Suprapubic skin (tissue), 4 donors: ENCODE measurements around the gene SCCPDH. TPM values are rescaled to one million over a fixed set of nuclear protein-coding genes. Genes with fewer than 3 reads are reported as not detected.
A peak's percentile ranks its signal among the peaks of the same experiment; 100 is the strongest.
"Not testable (repeated sequence)": the region's sequence is repeated elsewhere in the genome, so short reads cannot be mapped to it uniquely, and the experiment has no call there.

Experiments
- DNase-seq, 2 donors: peaks; one replicate each; pipeline ENCODE4 v3.0.0-alpha.2; 2019; ENCODE audit warnings: low spot score in 2 of 2
- H3K27ac ChIP-seq: fragments of 200-600 bp; sonication (generic); one replicate; pipeline ENCODE4 v1.5.1; 2019
- H3K27me3 ChIP-seq: fragments of 200-600 bp; sonication (generic); one replicate; pipeline ENCODE4 v1.5.1; 2019
- H3K36me3 ChIP-seq: fragments of 200-600 bp; sonication (generic); one replicate; pipeline ENCODE4 v1.5.1; 2019
- H3K4me1 ChIP-seq: fragments of 200-600 bp; sonication (generic); one replicate; pipeline ENCODE4 v1.5.1; 2019
- H3K4me3 ChIP-seq: fragments of 200-600 bp; sonication (generic); one replicate; pipeline ENCODE4 v1.5.1; 2019; ENCODE audit warnings: mild to moderate bottlenecking
- H3K9me3 ChIP-seq: fragments of 200-600 bp; sonication (generic); one replicate; pipeline ENCODE4 v1.5.1; 2019
- EP300 ChIP-seq: sonication (generic); formaldehyde crosslinking; IDR thresholded peaks from one replicate; pipeline ENCODE4 v1.6.1; 2017; ENCODE audit warnings: antibody characterized with exemption
- POLR2A ChIP-seq, 2 donors: fragments of 450-650 bp; IDR thresholded peaks; one replicate each; pipeline ENCODE4 v1.6.1; 2017; ENCODE audit warnings: antibody characterized with exemption in 2 of 2, mild to moderate bottlenecking in 2 of 2, moderate library complexity in 2 of 2
- POLR2AphosphoS5 ChIP-seq, 3 donors: sonication (generic); formaldehyde crosslinking; IDR thresholded peaks; one replicate each; pipeline ENCODE4 v1.6.1; 2017; ENCODE audit warnings: antibody characterized with exemption in 3 of 3
- WGBS: methylation state at CpG from one replicate; pipeline ENCODE4 v1.1.5; 2018; 5-methylcytosine and 5-hydroxymethylcytosine counted together
- total RNA-seq, 4 donors: library from RNA; depleted of rRNA; stranded (reverse); fragments of >200 nt; gene quantifications; one replicate each; pipeline ENCODE4 v1.1.0, GENCODE V29; 2016
- TF ChIP-seq, protein P1 (sequence below), 2 donors: fragments of 200-600 bp in 1 of 2; fragments of 450-650 bp in 1 of 2; sonication (generic) in 1 of 2; IDR thresholded peaks; one replicate each; pipeline ENCODE4 v1.5.1; 2016 to 2019; ENCODE audit warnings: antibody characterized with exemption in 2 of 2, mild to moderate bottlenecking in 1 of 2, moderate library complexity in 1 of 2

The SCCPDH gene
- total RNA-seq, 4 donors from 2014 or later: 4.0 to 11.2 (median 10.0) TPM

DNA sequence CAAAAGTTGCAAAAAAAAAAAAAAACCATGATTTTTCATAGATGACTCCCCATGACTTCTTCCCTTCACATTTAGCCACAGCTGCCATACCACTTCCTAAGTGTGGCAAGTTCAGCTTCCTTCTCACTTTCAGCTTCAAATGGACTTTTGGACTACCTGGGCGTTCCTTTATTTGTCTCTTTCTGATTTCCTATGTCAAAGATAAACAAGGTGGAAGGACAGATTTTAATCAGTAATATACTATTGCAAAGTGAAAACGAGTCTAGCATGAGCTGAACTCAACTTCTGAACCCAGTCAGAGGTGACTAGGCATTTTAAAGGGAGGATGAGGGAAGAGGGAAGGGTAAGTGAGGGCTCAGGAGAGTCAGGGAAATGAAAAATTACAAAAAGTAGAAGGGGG, 14.4 kb upstream of the SCCPDH start:
- Histone ChIP-seq H3K27ac (no peak overlapping the region), H3K4me3 (no peak overlapping the region), H3K36me3 (no peaks in the 10 kb centered on the region), H3K4me1 (peaks cover 3% of the 10 kb centered on the region), H3K9me3 (no peaks in the 10 kb centered on the region), H3K27me3 (no peaks in the 10 kb centered on the region)
- no peak for DNase-seq
- TF ChIP-seq, protein P1, sequence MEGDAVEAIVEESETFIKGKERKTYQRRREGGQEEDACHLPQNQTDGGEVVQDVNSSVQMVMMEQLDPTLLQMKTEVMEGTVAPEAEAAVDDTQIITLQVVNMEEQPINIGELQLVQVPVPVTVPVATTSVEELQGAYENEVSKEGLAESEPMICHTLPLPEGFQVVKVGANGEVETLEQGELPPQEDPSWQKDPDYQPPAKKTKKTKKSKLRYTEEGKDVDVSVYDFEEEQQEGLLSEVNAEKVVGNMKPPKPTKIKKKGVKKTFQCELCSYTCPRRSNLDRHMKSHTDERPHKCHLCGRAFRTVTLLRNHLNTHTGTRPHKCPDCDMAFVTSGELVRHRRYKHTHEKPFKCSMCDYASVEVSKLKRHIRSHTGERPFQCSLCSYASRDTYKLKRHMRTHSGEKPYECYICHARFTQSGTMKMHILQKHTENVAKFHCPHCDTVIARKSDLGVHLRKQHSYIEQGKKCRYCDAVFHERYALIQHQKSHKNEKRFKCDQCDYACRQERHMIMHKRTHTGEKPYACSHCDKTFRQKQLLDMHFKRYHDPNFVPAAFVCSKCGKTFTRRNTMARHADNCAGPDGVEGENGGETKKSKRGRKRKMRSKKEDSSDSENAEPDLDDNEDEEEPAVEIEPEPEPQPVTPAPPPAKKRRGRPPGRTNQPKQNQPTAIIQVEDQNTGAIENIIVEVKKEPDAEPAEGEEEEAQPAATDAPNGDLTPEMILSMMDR (IDR thresholded peaks at IDR 0.05): no peak
- TF ChIP-seq POLR2AphosphoS5 (IDR thresholded peaks at IDR 0.05) (no peak), POLR2A (IDR thresholded peaks at IDR 0.05) (no peak), EP300 (no peak)
- 64% methylated on average over 2 of the region's 2 CpGs for WGBS

DNA sequence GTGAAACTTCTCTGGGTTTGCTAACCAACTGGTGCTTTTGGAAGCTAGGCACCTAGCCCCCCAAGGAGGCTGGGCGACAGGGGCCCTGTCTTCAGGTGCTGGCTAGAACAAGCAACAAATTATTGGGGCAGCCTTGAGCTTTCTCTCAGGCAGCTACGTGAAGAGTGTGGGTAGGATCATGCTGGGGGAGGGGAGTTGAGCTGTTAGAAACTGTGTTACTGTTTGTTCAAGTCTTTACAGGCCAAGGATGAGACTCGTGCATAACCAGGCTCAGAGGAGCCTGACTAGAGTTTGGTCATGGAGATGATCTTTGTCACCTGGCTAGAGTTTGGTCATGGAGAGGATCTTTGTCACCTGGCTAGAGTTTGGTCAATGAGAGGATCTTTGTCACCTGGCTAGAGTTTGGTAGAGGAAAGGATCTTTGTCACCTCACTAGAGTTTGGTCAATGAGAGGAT, 12.6 kb upstream of the SCCPDH start:
- H3K27me3 ChIP-seq: no peaks in the 10 kb centered on the region
- H3K4me1 ChIP-seq: no peaks in the 10 kb centered on the region
- no peak for TF ChIP-seq POLR2A (IDR thresholded peaks at IDR 0.05)
- TF ChIP-seq, protein P1 (IDR thresholded peaks at IDR 0.05): no peak
- no peak for TF ChIP-seq EP300
- no peak for TF ChIP-seq POLR2AphosphoS5 (IDR thresholded peaks at IDR 0.05)
- no peaks in the 10 kb centered on the region for H3K36me3 ChIP-seq
- WGBS: 68% methylated on average over 3 of the region's 3 CpGs
- DNase-seq: no peak
- no peak overlapping the region for H3K4me3 ChIP-seq
- H3K9me3 ChIP-seq: no peaks in the 10 kb centered on the region
- H3K27ac ChIP-seq: no peak overlapping the region

DNA sequence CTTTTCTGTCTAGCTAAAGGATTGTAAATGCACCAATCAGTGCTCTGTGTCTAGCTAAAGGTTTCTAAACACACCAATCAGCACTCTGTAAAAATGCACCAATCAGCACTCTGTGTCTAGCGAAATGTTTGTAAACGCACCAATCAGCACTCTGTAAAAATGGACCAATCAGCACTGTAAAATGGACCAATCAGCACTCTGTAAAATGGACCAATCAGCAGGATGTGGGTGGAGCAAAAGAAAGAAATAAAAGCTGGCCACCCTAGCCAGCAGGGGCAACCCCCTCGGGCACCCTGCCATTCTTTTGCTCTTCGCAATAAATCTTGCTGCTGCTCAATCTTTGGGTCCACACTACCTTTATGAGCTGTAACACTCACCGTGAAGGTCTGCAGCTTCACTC, 11.8 kb upstream of the SCCPDH start:
- not testable (repeated sequence) for H3K4me3 ChIP-seq, H3K4me1 ChIP-seq, H3K27ac ChIP-seq, H3K36me3 ChIP-seq, DNase-seq, H3K9me3 ChIP-seq, H3K27me3 ChIP-seq
- 94% methylated on average over 5 of the region's 5 CpGs for WGBS

DNA sequence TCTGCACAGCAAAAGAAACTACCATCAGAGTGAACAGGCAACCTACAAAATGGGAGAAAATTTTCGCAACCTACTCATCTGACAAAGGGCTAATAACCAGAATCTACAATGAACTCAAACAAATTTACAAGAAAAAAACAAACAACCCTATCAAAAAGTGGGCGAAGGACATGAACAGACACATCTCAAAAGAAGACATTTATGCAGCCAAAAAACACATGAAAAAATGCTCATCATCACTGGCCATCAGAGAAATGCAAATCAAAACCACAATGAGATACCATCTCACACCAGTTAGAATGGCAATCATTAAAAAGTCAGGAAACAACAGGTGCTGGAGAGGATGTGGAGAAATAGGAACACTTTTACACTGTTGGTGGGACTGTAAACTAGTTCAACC, 4.8 kb upstream of the SCCPDH start:
- no CpG with 5 or more reads among the region's 2 CpGs for WGBS

DNA sequence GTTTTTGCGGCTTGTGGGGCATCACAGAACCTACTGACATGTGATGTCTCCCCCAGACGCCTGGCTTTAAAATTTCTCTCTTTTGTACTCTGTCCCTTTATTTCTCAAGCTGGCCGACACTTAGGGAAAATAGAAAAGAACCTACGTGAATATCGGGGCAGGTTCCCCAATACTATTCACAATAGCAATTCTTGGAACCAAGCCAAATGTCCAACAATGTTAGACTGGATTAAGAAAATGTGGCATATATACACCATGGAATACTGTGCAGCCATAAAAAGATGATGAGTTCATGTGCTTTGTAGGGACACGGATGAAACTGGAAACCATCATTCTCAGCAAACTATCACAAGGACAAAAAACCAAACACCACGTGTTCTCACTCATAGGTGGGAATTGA, 3.4 kb upstream of the SCCPDH start:
- peaks cover 10% of the 10 kb centered on the region for H3K4me1 ChIP-seq
- WGBS: 90% methylated on average over 7 of the region's 7 CpGs
- not testable (repeated sequence) for H3K36me3 ChIP-seq, H3K4me3 ChIP-seq, DNase-seq, H3K27ac ChIP-seq, H3K27me3 ChIP-seq, H3K9me3 ChIP-seq

More for the DNA sequence above, 4.8 kb upstream of the SCCPDH start:
- H3K4me1 ChIP-seq, DNase-seq, H3K4me3 ChIP-seq, H3K27me3 ChIP-seq, H3K27ac ChIP-seq, H3K36me3 ChIP-seq, H3K9me3 ChIP-seq: not testable (repeated sequence)

DNA sequence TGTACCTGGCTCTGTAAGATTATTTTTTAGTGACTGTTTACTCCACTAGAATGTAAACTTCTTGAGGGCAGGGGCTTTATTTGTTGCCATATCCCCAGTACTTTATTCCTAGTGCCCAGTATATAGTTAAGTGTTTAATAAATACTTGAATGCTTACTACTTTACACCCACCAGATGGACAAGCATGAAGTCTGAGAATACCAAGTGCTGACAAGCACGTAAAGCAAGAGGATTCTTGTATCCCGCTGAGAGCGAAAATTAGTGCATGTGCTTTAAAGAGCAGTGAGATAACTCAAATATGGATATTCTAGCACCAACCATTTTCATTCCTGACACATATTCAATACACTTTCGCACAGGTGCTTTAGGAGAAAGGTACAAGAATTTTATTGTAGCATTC, 1.5 kb upstream of the SCCPDH start:
- 73% methylated on average over 4 of the region's 4 CpGs for WGBS
- H3K27me3 ChIP-seq: no peaks in the 10 kb centered on the region
- H3K9me3 ChIP-seq: no peaks in the 10 kb centered on the region

DNA sequence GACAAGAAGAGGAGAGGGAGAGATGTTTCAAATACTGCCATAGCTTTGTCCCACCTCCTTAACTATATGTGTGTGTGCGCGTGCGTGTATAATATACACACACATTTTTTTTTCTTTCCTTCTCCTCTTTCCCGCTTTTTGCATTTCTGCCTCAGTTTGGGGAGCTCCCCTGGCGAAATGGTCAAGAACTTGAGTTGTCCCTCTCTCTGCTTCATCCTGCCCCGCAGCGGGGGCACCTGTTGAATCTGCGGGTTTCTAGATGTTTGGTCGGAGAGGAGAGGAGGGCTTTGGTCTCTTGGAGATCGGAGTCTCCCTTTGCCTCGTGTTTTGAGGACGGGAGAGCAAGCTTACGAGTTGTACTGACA, 504 bp downstream of the SCCPDH start:
- no peak for TF ChIP-seq EP300
- no peak for TF ChIP-seq POLR2A (IDR thresholded peaks at IDR 0.05)
- no peak for TF ChIP-seq POLR2AphosphoS5 (IDR thresholded peaks at IDR 0.05)
- TF ChIP-seq, protein P1 (IDR thresholded peaks at IDR 0.05): no peak
- Histone ChIP-seq H3K4me3 (peak overlapping the region; percentile 89), H3K9me3 (no peaks in the 10 kb centered on the region), H3K36me3 (peaks cover 16% of the 10 kb centered on the region), H3K27me3 (no peaks in the 10 kb centered on the region), H3K4me1 (peaks cover 10% of the 10 kb centered on the region), H3K27ac (peak overlapping the region; percentile 87)
- no peak for DNase-seq
- WGBS: 5% methylated on average over 13 of the region's 13 CpGs

More for the DNA sequence above, 1.5 kb upstream of the SCCPDH start:
- no peak overlapping the region for H3K4me3 ChIP-seq
- peaks cover 10% of the 10 kb centered on the region for H3K4me1 ChIP-seq
- peaks cover 5% of the 10 kb centered on the region for H3K36me3 ChIP-seq
- DNase-seq: no peak
- TF ChIP-seq, protein P1 (IDR thresholded peaks at IDR 0.05): no peak
- TF ChIP-seq EP300 (no peak), POLR2A (IDR thresholded peaks at IDR 0.05) (no peak)
- no peak overlapping the region for H3K27ac ChIP-seq
